GM12891 (cell line): Measurements from ENCODE around the gene DPP10.

Source experiments
- PAX5 ChIP-seq: IDR thresholded peaks from 2 replicates; pipeline ENCODE4 v1.6.1; 2011; ENCODE audit warnings: low read length, moderate library complexity, mild to moderate bottlenecking; ENCODE audit not compliant: insufficient read depth, severe bottlenecking
- POLR2A ChIP-seq: IDR thresholded peaks from 2 replicates; pipeline ENCODE4 v1.6.1; 2011; ENCODE audit warnings: low read depth, low read length, control low read depth
- POLR2AphosphoS5 ChIP-seq: IDR thresholded peaks from 2 replicates; pipeline ENCODE4 v1.6.1; 2011; ENCODE audit warnings: low read depth, low read length, control low read depth
- TAF1 ChIP-seq: IDR thresholded peaks from 2 replicates; pipeline ENCODE4 v1.6.1; 2011; ENCODE audit warnings: low read depth, low read length, control low read depth

DNA sequence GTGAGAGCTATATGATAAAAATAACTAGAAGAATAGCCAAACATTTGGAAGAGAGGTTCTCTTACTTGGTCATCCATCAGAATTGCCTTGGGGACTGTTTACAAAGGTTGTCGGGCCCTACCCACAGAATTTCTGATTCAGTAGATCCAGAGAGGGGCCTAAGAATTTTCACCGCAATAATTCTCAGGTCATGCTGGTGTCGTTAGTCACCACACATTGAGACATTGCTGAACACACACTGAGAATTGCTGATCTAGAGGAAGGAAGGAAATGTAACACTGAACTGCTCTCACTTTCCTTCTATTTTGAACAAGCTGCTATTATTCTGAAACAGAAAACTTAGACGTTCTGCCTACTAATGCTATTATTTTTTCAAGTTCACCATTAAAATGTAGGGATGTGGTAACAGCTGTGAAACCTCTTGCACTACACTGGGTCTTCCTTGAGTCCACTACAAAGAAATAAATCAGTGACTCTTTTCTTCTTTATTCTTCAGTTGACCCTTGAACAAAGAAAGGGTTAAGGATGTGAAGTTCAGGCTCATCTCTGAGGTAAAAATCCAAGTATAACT lies 491.3 kb downstream of the DPP10 start:
- TF ChIP-seq TAF1, result no peak
- no peak for TF ChIP-seq POLR2AphosphoS5
- TF ChIP-seq POLR2A, result no peak
- no peak for TF ChIP-seq PAX5
